T-helper 2 cell treated with Interferon-gamma antibody and Interleukin-4, amounts not matched to agents 100 ng/mL and 5 ng/mL, for 36 hours (primary cell): ENCODE measurements around the gene APBB2. TPM values are rescaled to one million over a fixed set of nuclear protein-coding genes. Genes with fewer than 3 reads are reported as not detected.

Experiments used
- intact Hi-C: fragments of 100-400 bp; cut with micrococcal nuclease; formaldehyde crosslinking; loops from one replicate; pipeline ENCODE4 v1.15.1; 2023
- total RNA-seq: library from RNA; stranded (reverse); gene quantifications from 2 replicates; pipeline ENCODE4 v1.2.3, GENCODE V29; 2022

APBB2 gene
- total RNA-seq, 1 donor from 2014 or later = 0.45 TPM

- intact Hi-C loops = no loop called here
These were observed 2.1 kb upstream of the APBB2 start for GRCh38 chr4:41216294-41217019.

DNA sequence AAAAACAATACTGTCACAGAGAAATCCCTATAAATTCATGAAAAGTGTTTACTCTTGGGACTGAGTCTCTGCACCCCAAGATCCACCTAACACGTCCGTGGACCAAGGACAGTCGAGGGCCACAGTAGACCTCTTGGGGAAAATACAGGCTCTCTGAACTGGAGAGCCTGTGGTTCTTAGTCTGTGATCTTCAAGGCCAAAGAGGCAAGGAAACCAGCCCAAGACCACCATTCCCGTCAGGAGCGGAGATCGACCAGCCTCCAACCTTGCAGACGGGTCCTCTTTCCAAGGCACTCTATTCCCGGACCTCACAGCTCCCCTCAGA, 1.6 kb upstream of the APBB2 start:
- intact Hi-C loops = no loop called here

DNA sequence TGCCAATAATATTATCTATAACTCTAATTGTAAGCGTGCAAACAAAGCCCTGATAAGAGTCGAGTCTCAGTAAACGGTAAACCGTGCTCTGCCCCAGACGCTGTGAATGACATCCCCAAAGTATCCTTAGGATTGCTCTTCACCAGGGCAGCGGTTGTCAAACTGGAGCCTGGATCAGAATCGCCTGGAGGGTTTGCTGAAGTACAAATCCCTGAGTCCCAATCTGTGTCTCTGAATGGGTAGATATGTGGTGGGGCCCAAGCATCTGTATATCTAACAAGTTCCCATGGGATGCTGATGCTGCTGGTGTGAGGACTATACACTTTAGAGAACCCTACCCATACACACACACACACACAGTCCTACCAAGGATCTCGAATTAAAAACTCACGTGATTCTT, 813 bp upstream of the APBB2 start:
- intact Hi-C loops = no loop called here

GRCh38 chr4:41214825-41215146, 444 bp upstream of the APBB2 start:
- intact Hi-C loops = loop anchor here (1.0 to 5.0 kb wide), 2 partner anchors 238 to 287 kb away; no protein-coding TSS in a partner anchor

DNA sequence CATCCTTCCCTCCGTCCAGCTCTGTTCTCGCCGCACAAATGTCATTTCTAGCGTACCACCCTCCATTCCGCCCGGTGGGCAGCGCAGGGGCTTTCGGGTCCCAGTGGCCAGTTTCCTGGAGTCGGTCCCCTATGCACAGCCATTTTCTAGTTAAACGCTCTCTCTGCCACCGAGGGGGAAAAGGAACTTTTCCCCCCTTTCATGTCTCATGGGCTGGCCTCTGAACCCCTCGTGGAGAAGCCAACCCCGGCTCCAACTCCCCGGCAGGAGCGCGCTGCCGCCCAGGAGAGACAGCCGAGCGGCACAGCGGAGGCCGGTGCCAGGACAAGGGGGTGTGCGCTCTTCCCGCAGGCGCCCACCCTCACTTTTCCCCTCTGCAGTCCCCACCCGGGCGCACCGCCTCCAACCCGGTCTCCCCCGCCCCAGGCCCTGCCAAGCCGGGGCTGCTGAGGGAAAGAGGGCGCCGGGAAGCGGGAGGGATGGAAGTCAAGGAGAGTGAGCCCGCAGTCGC, 662 bp downstream of the APBB2 start:
- intact Hi-C loops = loop anchor here (1.0 to 5.0 kb wide), 2 partner anchors 237 to 286 kb away; no protein-coding TSS in a partner anchor

- intact Hi-C loops = loop anchor here (5.0 kb wide), 1 partner anchor 285 kb away; no protein-coding TSS in a partner anchor
These were observed 1.6 kb downstream of the APBB2 start for GRCh38 chr4:41212616-41213203.

DNA sequence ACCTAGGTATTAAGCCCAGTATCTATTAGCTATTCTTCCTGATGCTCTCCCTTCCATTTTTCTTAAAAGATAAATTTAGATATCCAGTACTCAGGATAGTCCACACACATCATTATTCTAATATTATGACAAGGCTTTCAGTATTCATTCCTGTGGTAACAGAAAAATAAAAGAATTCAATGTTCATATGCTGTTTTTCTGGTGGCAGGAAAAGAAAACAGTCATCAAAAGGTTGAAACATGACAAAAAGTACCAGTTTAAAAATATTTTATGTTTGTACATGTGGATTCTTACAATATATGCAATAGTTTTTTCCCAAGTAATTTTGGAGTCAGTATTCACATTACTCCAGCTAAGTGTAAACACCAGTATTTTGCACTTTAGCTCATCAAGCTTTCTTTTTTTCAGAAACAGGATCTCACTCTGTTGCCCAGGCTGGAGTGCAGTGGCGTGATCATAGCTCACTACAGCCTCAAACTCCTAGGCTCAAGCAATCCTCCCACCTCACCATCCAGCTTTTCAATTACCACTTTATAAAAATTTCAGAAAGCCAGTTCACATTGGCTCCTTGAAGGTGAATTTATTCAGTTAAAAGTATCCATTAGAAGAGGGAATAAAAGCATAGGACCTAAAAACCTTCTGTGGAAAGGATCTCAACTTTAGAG, 2.3 kb downstream of the APBB2 start:
- intact Hi-C loops = loop anchor here (5.0 kb wide), 1 partner anchor 285 kb away; no protein-coding TSS in a partner anchor

GRCh38 chr4:41209901-41210300, 4.4 kb downstream of the APBB2 start:
- intact Hi-C loops = loop anchor here (5.0 kb wide), 1 partner anchor 283 kb away; no protein-coding TSS in a partner anchor

- intact Hi-C loops = no loop called here
These were observed 5.2 kb downstream of the APBB2 start for GRCh38 chr4:41209187-41209586.

- intact Hi-C loops = no loop called here
These were observed 7.0 kb downstream of the APBB2 start for GRCh38 chr4:41207291-41207831.

DNA sequence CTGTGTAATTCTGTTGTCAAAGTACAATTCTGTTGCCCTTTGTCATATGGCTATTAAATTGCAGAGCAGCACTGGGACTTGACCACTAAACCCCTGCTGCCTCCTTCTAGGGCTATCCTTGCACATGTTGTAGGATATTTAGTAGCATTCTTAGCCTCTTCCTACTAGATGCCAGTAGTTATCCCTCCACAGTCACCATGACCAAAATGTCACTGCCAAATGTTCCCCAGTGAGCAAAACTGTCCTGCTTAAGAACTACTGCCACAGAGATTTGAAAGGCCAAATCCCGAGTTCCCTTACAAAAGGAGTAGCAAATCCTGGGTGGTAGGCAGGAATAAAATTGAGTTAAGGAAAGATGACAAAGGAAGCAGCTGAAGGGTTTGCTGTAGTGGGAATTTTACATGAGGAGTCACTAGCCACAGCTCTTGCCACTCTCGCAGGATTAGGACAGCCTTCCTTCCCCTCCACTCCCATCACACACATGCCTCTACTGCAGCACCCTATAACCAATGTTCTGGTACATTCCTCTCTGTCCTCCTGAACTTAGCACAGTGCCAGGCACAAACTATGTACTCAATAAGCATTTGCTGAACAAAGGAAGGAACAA, 8.4 kb downstream of the APBB2 start:
- intact Hi-C loops = no loop called here

DNA sequence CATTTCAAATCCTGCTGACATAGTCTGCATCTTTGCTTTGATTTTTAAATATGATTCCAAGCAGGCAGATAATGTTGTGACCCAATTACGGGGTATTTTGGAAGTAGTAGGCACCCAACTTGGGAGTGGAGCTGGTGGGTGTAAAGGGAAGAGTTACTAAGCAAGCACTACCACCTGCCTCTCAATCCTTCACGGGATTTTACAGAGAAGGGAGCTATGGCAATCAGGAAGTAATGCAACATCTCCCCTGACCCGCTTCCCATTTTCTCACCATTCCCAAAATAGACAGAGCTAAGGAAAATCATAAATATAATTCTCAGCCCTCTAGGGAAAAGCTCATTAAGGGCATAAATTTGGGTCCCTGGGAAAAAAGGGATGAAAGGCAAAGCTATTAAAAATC, 9.2 kb downstream of the APBB2 start:
- intact Hi-C loops = no loop called here

DNA sequence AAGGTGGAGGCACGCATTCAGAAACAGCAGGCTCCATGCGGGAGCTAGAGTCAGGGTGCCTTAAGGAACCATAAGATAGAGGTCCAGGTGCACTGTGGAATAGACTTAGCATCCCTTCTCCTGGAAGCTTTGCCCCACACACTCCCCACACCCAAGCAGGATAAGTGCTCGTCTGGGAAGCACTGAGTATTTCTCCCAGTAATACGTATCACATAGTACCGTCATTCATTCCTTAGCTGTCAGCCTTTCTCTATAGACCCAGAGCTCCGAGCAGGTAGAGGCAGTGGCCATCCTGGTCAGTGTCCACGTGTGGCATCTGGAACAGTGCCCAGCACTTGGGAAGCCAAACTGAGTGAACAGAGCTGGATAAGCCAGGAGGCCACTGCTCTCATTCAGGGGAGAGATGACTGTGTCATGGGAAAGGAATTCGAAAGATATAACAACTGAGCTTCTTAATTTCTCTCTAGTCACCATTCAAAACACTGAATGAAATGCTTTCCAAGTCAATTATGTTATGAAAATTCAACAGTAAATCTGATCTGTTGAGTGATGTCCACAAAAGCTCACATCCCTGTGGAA, 9.9 kb downstream of the APBB2 start:
- intact Hi-C loops = no loop called here

DNA sequence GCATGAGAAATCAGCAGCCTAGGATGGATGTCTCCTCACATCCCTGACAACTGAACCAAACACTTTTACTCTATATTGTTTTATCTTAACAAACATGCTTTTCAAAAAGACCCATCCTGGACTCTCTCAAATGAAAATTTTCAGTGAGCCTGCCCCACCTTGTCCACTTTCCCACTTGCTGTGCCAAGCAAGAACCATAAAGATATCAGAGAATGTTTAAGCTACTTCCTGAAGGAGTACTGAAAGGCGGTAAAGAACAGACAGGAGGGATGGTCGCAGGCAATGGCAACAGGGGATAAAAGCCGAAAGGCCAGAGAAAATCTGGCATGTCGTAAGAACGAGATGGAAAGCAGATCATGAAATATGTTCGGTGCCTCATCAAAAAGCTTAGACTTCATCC, 10.5 kb downstream of the APBB2 start:
- intact Hi-C loops = no loop called here

GRCh38 chr4:41202820-41203568, 11.3 kb downstream of the APBB2 start:
- intact Hi-C loops = no loop called here

GRCh38 chr4:41202356-41202755, 12.0 kb downstream of the APBB2 start:
- intact Hi-C loops = no loop called here

- intact Hi-C loops = no loop called here
These were observed 13.8 kb downstream of the APBB2 start for GRCh38 chr4:41200486-41201017.

DNA sequence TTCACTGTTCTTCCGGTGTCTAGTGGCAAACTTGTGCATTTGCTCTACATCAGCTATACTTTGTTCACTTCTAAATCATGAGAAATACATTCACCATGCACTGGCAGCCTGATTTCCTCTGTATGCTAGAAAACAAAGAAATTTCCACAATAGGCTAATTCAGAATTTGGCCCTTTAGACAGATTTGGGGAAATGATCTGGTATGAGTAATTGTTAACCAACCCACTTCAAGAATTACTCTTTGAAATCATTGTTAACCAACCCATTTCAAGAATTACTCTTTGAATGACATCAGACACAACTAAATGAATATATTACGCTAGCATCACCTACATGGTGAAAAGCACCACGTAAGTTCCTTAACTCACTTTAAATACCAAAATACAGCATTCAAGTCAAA, 14.6 kb downstream of the APBB2 start:
- intact Hi-C loops = no loop called here

GRCh38 chr4:41197996-41198395, 16.3 kb downstream of the APBB2 start:
- intact Hi-C loops = no loop called here

DNA sequence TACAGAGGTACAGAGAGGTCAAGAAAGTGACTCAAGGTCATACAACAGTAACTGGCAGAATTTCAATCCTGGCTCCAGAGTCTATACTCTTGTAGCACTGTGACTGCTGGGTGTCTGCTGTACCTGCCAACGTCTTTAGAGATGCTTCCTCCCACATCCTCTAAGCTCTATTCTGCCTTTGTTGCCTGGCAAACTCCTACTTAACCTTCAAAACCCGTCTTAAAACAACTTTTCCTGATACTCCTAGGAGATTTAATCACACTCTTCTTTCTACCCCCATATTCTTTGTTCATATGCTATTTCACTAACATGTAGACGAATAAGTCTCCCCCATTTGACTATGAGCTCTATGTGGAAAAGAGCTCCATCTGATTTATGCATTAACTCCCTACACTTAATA, 16.8 kb downstream of the APBB2 start:
- intact Hi-C loops = no loop called here
